ENCODE measurements around the gene ZNF526. TPM values are rescaled to one million over a fixed set of nuclear protein-coding genes. Genes with fewer than 3 reads are reported as not detected.

The ZNF526 gene
- total and polyA plus RNA-seq, 4 donors = 4.6 to 7.1 (median 6.0) TPM

GRCh38 chr19:42193706-42194105 lies 26.4 kb upstream of the ZNF526 start:
- H3K9me3 ChIP-seq (ENCODE audit: control insufficient read depth, insufficient read depth, low read length) = no peaks in the 10 kb centered on the region
- no peak overlapping the region for H3K4me3 ChIP-seq (ENCODE audit: low read depth, low read length)
- peaks cover 5% of the 10 kb centered on the region for H3K27me3 ChIP-seq (ENCODE audit: control insufficient read depth, insufficient read depth, low read length)
- no CpG with 5 or more reads among the region's 3 CpGs for WGBS (ENCODE audit: insufficient coverage)
- peaks cover 26% of the 10 kb centered on the region for H3K36me3 ChIP-seq (ENCODE audit: control insufficient read depth, insufficient read depth, low read length)
- no peak for DNase-seq (ENCODE audit: low read depth in 4 of 6, low spot score in 6 of 6)
- H3K27ac ChIP-seq (ENCODE audit: low read depth, low read length) = no peak overlapping the region
- H3K4me1 ChIP-seq (ENCODE audit: control insufficient read depth, insufficient read depth, low read length) = no peaks in the 10 kb centered on the region

GRCh38 chr19:42196011-42197001 lies 23.8 kb upstream of the ZNF526 start:
- H3K27ac ChIP-seq (ENCODE audit: low read depth, low read length) = no peak overlapping the region
- H3K4me1 ChIP-seq (ENCODE audit: control insufficient read depth, insufficient read depth, low read length) = peaks cover 7% of the 10 kb centered on the region
- H3K4me3 ChIP-seq (ENCODE audit: low read depth, low read length) = no peak overlapping the region
- H3K27me3 ChIP-seq (ENCODE audit: control insufficient read depth, insufficient read depth, low read length) = peaks cover 5% of the 10 kb centered on the region
- no peak for DNase-seq (ENCODE audit: low read depth in 4 of 6, low spot score in 6 of 6)
- H3K9me3 ChIP-seq (ENCODE audit: control insufficient read depth, insufficient read depth, low read length) = no peaks in the 10 kb centered on the region
- peaks cover 48% of the 10 kb centered on the region for H3K36me3 ChIP-seq (ENCODE audit: control insufficient read depth, insufficient read depth, low read length)
- 90% methylated on average over 47 of the region's 47 CpGs for WGBS (ENCODE audit: insufficient coverage)

- no peak for DNase-seq (ENCODE audit: low read depth in 4 of 6, low spot score in 6 of 6)
- Histone ChIP-seq H3K27ac (ENCODE audit: low read depth, low read length) (no peak overlapping the region), H3K9me3 (ENCODE audit: control insufficient read depth, insufficient read depth, low read length) (no peaks in the 10 kb centered on the region), H3K4me1 (ENCODE audit: control insufficient read depth, insufficient read depth, low read length) (peaks cover 7% of the 10 kb centered on the region), H3K36me3 (ENCODE audit: control insufficient read depth, insufficient read depth, low read length) (peaks cover 59% of the 10 kb centered on the region), H3K4me3 (ENCODE audit: low read depth, low read length) (no peak overlapping the region), H3K27me3 (ENCODE audit: control insufficient read depth, insufficient read depth, low read length) (no peaks in the 10 kb centered on the region)
- 6% methylated on average over 2 of the region's 5 CpGs for WGBS (ENCODE audit: insufficient coverage)
These were observed 22.7 kb upstream of the ZNF526 start for GRCh38 chr19:42197375-42197817.

GRCh38 chr19:42198676-42199439 lies 21.3 kb upstream of the ZNF526 start:
- Histone ChIP-seq H3K9me3 (ENCODE audit: control insufficient read depth, insufficient read depth, low read length) (no peaks in the 10 kb centered on the region), H3K27me3 (ENCODE audit: control insufficient read depth, insufficient read depth, low read length) (no peaks in the 10 kb centered on the region), H3K27ac (ENCODE audit: low read depth, low read length) (no peak overlapping the region), H3K4me1 (ENCODE audit: control insufficient read depth, insufficient read depth, low read length) (peaks cover 7% of the 10 kb centered on the region), H3K36me3 (ENCODE audit: control insufficient read depth, insufficient read depth, low read length) (peaks cover 74% of the 10 kb centered on the region), H3K4me3 (ENCODE audit: low read depth, low read length) (no peak overlapping the region)
- 78% methylated on average over 6 of the region's 7 CpGs for WGBS (ENCODE audit: insufficient coverage)
- no peak for DNase-seq (ENCODE audit: low read depth in 4 of 6, low spot score in 6 of 6)

- H3K4me3 ChIP-seq (ENCODE audit: low read depth, low read length) = no peak overlapping the region
- WGBS (ENCODE audit: insufficient coverage) = 82% methylated on average over 28 of the region's 32 CpGs
- H3K36me3 ChIP-seq (ENCODE audit: control insufficient read depth, insufficient read depth, low read length) = peaks cover 79% of the 10 kb centered on the region
- H3K27me3 ChIP-seq (ENCODE audit: control insufficient read depth, insufficient read depth, low read length) = no peaks in the 10 kb centered on the region
- no peak for DNase-seq (ENCODE audit: low read depth in 4 of 6, low spot score in 6 of 6)
- peaks cover 7% of the 10 kb centered on the region for H3K4me1 ChIP-seq (ENCODE audit: control insufficient read depth, insufficient read depth, low read length)
- H3K9me3 ChIP-seq (ENCODE audit: control insufficient read depth, insufficient read depth, low read length) = no peaks in the 10 kb centered on the region
- H3K27ac ChIP-seq (ENCODE audit: low read depth, low read length) = no peak overlapping the region
These were observed 20.5 kb upstream of the ZNF526 start for GRCh38 chr19:42199440-42200115.

- Histone ChIP-seq H3K27ac (ENCODE audit: low read depth, low read length) (no peak overlapping the region), H3K36me3 (ENCODE audit: control insufficient read depth, insufficient read depth, low read length) (peaks cover 80% of the 10 kb centered on the region), H3K4me3 (ENCODE audit: low read depth, low read length) (no peak overlapping the region), H3K4me1 (ENCODE audit: control insufficient read depth, insufficient read depth, low read length) (peaks cover 7% of the 10 kb centered on the region), H3K27me3 (ENCODE audit: control insufficient read depth, insufficient read depth, low read length) (no peaks in the 10 kb centered on the region), H3K9me3 (ENCODE audit: control insufficient read depth, insufficient read depth, low read length) (no peaks in the 10 kb centered on the region)
- no peak for DNase-seq (ENCODE audit: low read depth in 4 of 6, low spot score in 6 of 6)
- WGBS (ENCODE audit: insufficient coverage) = no CpG with 5 or more reads among the region's 5 CpGs
These were observed 19.9 kb upstream of the ZNF526 start for GRCh38 chr19:42200116-42200715.

GRCh38 chr19:42201489-42202289 lies 18.4 kb upstream of the ZNF526 start:
- Histone ChIP-seq H3K27ac (ENCODE audit: low read depth, low read length) (no peak overlapping the region), H3K27me3 (ENCODE audit: control insufficient read depth, insufficient read depth, low read length) (no peaks in the 10 kb centered on the region), H3K4me3 (ENCODE audit: low read depth, low read length) (no peak overlapping the region), H3K9me3 (ENCODE audit: control insufficient read depth, insufficient read depth, low read length) (no peaks in the 10 kb centered on the region), H3K4me1 (ENCODE audit: control insufficient read depth, insufficient read depth, low read length) (peaks cover 7% of the 10 kb centered on the region), H3K36me3 (ENCODE audit: control insufficient read depth, insufficient read depth, low read length) (peaks cover 83% of the 10 kb centered on the region)
- no peak for DNase-seq (ENCODE audit: low read depth in 4 of 6, low spot score in 6 of 6)
- WGBS (ENCODE audit: insufficient coverage) = 85% methylated on average over 5 of the region's 6 CpGs

GRCh38 chr19:42202290-42202880 lies 17.7 kb upstream of the ZNF526 start:
- H3K4me3 ChIP-seq (ENCODE audit: low read depth, low read length) = no peak overlapping the region
- no peak for DNase-seq (ENCODE audit: low read depth in 4 of 6, low spot score in 6 of 6)
- no peak overlapping the region for H3K27ac ChIP-seq (ENCODE audit: low read depth, low read length)
- H3K27me3 ChIP-seq (ENCODE audit: control insufficient read depth, insufficient read depth, low read length) = no peaks in the 10 kb centered on the region
- H3K36me3 ChIP-seq (ENCODE audit: control insufficient read depth, insufficient read depth, low read length) = peaks cover 83% of the 10 kb centered on the region
- no peaks in the 10 kb centered on the region for H3K9me3 ChIP-seq (ENCODE audit: control insufficient read depth, insufficient read depth, low read length)
- 88% methylated on average over 5 of the region's 5 CpGs for WGBS (ENCODE audit: insufficient coverage)
- peaks cover 7% of the 10 kb centered on the region for H3K4me1 ChIP-seq (ENCODE audit: control insufficient read depth, insufficient read depth, low read length)
